Measurements from ENCODE around the gene SLC36A3.
"Not testable (repeated sequence)": the region's sequence is repeated elsewhere in the genome, so short reads cannot be mapped to it uniquely, and the experiment has no call there.

The SLC36A3 gene

GRCh38 chr5:151318850-151319732 is 15.5 kb upstream of the SLC36A3 start:
- no peaks in the 10 kb centered on the region for H3K36me3 Mint-ChIP-seq (ENCODE audit: low read depth)
- no peaks in the 10 kb centered on the region for H3K9me3 Mint-ChIP-seq
- no peaks in the 10 kb centered on the region for H3K4me1 Mint-ChIP-seq (ENCODE audit: low read depth)
- DNase-seq = no peak
- H3K27ac Mint-ChIP-seq = no peak overlapping the region
- H3K27me3 Mint-ChIP-seq = peaks cover 13% of the 10 kb centered on the region
- H3K4me3 Mint-ChIP-seq = no peak overlapping the region

DNA sequence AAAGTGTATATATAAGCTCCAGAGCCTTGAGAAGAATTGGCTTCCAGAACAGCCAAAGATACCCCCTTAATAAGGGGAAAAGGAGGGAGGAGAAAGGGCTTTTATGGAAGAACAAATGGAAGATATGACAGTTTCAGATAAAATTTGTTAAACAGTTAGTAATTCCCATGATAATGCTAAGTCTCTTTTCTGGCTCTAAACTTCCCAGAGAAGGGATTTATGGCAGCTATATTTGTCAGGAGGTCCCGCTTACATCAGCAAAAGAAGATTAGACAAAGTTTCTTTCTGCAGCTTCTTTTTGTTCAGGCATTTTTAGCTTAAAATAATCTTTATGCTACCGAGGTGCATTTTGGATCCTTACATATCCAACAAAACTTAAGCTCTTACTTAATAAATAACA is 14.3 kb upstream of the SLC36A3 start:
- Mint-ChIP-seq H3K4me3 (no peak overlapping the region), H3K36me3 (ENCODE audit: low read depth) (no peaks in the 10 kb centered on the region), H3K9me3 (no peaks in the 10 kb centered on the region), H3K27ac (no peak overlapping the region), H3K4me1 (ENCODE audit: low read depth) (no peaks in the 10 kb centered on the region), H3K27me3 (peaks cover 12% of the 10 kb centered on the region)
- no peak for DNase-seq

- DNase-seq = peak; percentile 62
- H3K4me1 Mint-ChIP-seq (ENCODE audit: low read depth) = no peaks in the 10 kb centered on the region
- H3K27me3 Mint-ChIP-seq = peaks cover 15% of the 10 kb centered on the region
- no peak overlapping the region for H3K4me3 Mint-ChIP-seq
- peaks cover 5% of the 10 kb centered on the region for H3K9me3 Mint-ChIP-seq
- H3K27ac Mint-ChIP-seq = no peak overlapping the region
- no peaks in the 10 kb centered on the region for H3K36me3 Mint-ChIP-seq (ENCODE audit: low read depth)
These were observed 12.5 kb upstream of the SLC36A3 start for GRCh38 chr5:151315998-151316597.

- H3K4me3 Mint-ChIP-seq = no peak overlapping the region
- no peaks in the 10 kb centered on the region for H3K4me1 Mint-ChIP-seq (ENCODE audit: low read depth)
- H3K27ac Mint-ChIP-seq = no peak overlapping the region
- H3K9me3 Mint-ChIP-seq = peaks cover 11% of the 10 kb centered on the region
- no peak for DNase-seq
- no peaks in the 10 kb centered on the region for H3K36me3 Mint-ChIP-seq (ENCODE audit: low read depth)
- peaks cover 20% of the 10 kb centered on the region for H3K27me3 Mint-ChIP-seq
These were observed 9.8 kb upstream of the SLC36A3 start for GRCh38 chr5:151313357-151313756.

DNA sequence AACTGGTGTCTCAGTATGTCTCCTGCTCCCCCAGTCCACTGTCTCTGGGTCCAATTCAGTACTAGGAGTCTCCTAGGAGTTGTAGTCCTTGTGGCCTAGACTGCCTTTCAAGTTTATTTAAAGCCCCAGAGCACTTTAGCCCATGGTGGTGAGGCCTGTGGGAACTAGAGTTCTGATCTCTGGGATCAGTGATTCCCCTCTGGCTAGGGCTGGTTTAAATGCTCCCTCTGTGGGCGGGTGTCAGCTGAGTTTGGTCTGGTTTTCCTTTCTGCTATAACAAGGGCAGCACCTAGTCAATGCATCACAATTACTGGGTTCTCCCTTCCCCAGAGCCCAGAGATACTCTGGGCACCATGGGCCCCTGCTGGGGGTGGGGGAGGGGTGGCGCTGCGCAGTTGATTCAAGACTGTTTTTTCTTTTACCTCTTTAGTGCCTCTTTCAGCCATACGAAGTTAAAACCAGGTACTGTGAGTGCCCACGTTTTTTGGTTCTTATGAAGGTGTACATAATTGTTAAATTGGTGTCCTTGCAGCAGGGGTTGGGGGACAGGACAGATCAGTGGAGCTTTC is 9.3 kb upstream of the SLC36A3 start:
- no peaks in the 10 kb centered on the region for H3K36me3 Mint-ChIP-seq (ENCODE audit: low read depth)
- peaks cover 20% of the 10 kb centered on the region for H3K27me3 Mint-ChIP-seq
- no peak overlapping the region for H3K27ac Mint-ChIP-seq
- H3K9me3 Mint-ChIP-seq = peaks cover 11% of the 10 kb centered on the region
- no peak overlapping the region for H3K4me3 Mint-ChIP-seq
- H3K4me1 Mint-ChIP-seq (ENCODE audit: low read depth) = no peaks in the 10 kb centered on the region
- DNase-seq = no peak

DNA sequence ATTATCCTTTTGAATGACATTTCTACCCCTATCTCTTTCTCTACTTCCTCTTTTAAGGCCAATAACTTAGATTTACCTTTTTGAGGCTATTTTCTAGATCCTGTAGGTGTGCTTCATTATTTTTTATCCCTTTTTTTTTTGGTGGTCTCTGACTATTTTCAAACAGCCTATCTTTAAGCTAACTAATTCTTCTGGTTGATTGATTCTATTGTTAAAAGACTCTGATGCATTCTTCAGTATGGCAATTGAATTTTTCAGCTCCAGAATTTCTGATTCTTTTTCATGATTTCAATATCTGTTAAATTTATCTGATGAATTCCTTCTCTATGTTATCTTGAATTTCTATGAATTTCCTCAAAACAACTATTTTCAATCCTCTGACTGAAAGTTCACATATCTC is 7.4 kb upstream of the SLC36A3 start:
- H3K4me1 Mint-ChIP-seq (ENCODE audit: low read depth) = no peaks in the 10 kb centered on the region
- no peak overlapping the region for H3K27ac Mint-ChIP-seq
- no peak overlapping the region for H3K4me3 Mint-ChIP-seq
- no peaks in the 10 kb centered on the region for H3K36me3 Mint-ChIP-seq (ENCODE audit: low read depth)
- H3K27me3 Mint-ChIP-seq = peaks cover 20% of the 10 kb centered on the region
- H3K9me3 Mint-ChIP-seq = peaks cover 11% of the 10 kb centered on the region
- DNase-seq = no peak

DNA sequence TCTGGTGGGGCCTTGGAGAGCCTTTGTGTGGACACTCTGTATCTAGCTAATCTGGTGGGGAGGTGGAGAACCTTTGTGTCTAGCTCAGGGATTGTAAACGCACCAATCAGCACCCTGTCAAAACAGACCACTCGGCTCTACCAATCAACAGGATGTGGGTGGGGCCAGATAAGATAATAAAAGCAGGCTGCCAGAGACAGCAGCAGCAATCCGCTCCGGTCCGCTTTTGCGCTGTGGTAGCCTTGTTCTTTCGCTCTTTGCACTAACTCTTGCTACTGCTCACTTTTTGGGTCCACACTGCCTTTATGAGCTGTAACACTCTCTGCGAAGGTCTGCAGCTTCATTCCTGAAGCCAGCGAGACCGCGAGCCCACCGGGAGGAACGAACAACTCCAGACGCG is 6.3 kb upstream of the SLC36A3 start:
- Mint-ChIP-seq H3K27me3 (peaks cover 21% of the 10 kb centered on the region), H3K9me3 (peaks cover 11% of the 10 kb centered on the region)
- not testable (repeated sequence) for H3K27ac Mint-ChIP-seq; H3K4me1 Mint-ChIP-seq (ENCODE audit: low read depth); DNase-seq; H3K36me3 Mint-ChIP-seq (ENCODE audit: low read depth); H3K4me3 Mint-ChIP-seq

DNA sequence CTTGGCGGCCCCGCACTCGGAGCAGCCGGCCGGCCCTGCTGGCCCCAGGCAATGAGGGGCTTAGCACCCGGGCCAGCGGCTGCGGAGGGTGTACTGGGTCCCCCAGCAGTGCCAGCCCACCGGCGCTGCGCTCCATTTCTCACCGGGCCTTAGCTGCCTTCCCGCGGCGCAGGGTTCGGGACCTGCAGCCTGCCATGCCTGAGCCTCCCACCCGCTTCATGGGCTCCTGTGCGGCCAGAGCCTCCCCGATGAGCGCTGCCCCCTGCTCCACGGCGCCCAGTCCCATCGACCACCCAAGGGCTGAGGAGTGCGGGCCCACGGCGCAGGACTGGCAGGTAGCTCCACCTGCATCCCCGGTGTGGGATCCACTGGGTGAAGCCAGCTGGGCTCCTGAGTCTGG is 5.7 kb upstream of the SLC36A3 start:
- Mint-ChIP-seq H3K27me3 (peaks cover 18% of the 10 kb centered on the region), H3K9me3 (peaks cover 11% of the 10 kb centered on the region)
- H3K4me3 Mint-ChIP-seq; H3K36me3 Mint-ChIP-seq (ENCODE audit: low read depth); DNase-seq; H3K27ac Mint-ChIP-seq; H3K4me1 Mint-ChIP-seq (ENCODE audit: low read depth): not testable (repeated sequence)

DNA sequence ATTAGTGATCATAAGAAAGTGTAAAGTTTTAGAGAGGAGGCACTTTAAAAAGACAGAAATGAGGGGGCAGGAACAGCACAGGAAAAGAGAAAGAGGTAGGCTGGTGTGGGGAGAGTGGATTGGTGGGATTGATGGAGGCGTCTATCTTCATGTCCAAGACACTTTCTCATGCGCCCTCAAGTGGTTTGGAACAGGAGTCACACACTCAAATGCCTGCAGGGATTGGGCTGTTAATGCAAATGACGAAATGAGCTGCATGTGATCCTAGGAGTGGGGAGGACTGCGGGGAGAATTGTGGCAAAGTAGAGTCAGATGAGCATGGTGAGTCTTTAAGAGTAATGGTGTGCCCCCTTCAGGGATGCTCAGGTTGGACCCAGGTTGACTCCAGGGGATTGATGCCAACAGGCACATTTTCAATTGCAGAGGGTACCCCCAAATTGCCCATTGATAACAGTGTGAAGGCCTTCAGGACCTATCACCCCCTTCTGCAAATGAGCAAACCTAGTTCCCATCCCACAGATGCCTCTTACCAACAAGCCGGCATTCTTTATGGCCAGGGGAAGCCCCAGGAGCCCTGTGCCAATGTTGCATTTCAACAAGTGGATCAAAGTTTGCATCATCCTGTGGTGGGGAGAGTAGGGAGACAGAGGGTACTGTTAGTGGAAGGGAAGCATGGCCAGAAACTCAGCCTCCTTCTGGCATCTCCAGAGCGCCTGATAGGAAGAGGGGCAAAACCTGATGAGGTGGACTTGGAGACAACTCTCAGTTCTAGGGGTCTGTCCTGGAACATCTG is 5.3 kb downstream of the SLC36A3 start:
- Mint-ChIP-seq H3K4me1 (ENCODE audit: low read depth) (no peaks in the 10 kb centered on the region), H3K27me3 (peaks cover 28% of the 10 kb centered on the region), H3K4me3 (no peak overlapping the region), H3K27ac (no peak overlapping the region), H3K36me3 (ENCODE audit: low read depth) (no peaks in the 10 kb centered on the region), H3K9me3 (no peaks in the 10 kb centered on the region)
- no peak for DNase-seq

- no peak for DNase-seq
- Mint-ChIP-seq H3K27ac (no peak overlapping the region), H3K27me3 (peaks cover 19% of the 10 kb centered on the region), H3K4me1 (ENCODE audit: low read depth) (no peaks in the 10 kb centered on the region), H3K4me3 (no peak overlapping the region), H3K36me3 (ENCODE audit: low read depth) (no peaks in the 10 kb centered on the region), H3K9me3 (no peaks in the 10 kb centered on the region)
These were observed 6.6 kb downstream of the SLC36A3 start for GRCh38 chr5:151296974-151297373.

- Mint-ChIP-seq H3K9me3 (no peaks in the 10 kb centered on the region), H3K36me3 (ENCODE audit: low read depth) (no peaks in the 10 kb centered on the region), H3K27ac (no peak overlapping the region), H3K27me3 (peaks cover 16% of the 10 kb centered on the region), H3K4me3 (no peak overlapping the region), H3K4me1 (ENCODE audit: low read depth) (no peaks in the 10 kb centered on the region)
- DNase-seq = no peak
These were observed 7.1 kb downstream of the SLC36A3 start for GRCh38 chr5:151296478-151296830.

DNA sequence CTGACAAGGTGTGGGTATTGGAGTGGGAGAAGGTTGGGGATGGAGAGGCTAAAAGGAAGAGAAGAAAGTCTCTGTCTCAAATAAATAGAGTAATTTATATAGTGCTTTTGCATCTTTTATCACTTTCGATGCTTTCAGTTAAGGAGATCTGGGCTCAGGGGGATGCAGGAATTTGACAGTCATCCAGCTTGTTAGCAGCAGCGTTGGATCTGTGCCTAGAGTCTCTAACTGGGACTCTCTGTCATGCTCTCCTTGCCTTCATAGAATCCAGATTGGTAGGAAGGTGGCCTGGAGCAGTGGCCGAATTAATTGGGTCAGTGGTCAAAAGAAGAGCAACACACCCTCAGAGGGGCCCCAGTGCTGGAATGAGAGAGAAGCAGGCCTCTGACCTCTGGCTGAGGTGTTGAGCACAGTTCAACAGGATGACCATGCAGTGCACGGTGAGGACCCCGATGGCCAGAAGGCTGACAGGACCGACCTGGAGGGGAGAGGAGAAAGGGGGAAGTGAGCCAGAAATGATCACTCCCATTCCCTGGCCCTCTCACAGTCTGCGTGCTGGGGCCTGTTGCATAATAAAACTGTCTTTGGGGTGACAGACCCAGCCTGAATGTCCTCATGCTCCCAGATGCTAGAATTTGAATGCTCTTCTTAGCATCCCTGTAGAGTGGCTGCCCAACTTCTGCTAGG is 7.6 kb downstream of the SLC36A3 start:
- Mint-ChIP-seq H3K27me3 (peaks cover 10% of the 10 kb centered on the region), H3K36me3 (ENCODE audit: low read depth) (no peaks in the 10 kb centered on the region), H3K4me1 (ENCODE audit: low read depth) (no peaks in the 10 kb centered on the region), H3K4me3 (no peak overlapping the region), H3K27ac (no peak overlapping the region), H3K9me3 (no peaks in the 10 kb centered on the region)
- no peak for DNase-seq

DNA sequence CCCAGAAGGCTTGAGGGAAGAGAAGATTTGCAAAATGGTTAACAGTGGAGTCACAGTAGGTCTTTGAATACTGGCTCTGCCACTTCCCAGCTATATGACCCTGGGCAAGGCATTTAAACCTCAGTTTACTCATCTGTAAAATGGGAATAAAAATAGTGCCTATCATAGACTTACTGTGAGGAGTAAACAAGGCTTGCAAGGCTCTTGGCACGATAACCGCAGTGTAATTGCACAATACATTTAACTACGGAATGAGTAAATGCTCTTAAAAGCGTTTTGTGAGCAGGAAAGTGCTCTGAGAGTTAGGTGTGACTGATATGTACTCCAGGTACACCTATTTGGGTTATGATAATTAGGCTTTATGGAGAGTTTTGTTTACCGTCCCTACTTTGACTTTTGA is 8.4 kb downstream of the SLC36A3 start:
- Mint-ChIP-seq H3K27ac (no peak overlapping the region), H3K9me3 (no peaks in the 10 kb centered on the region), H3K4me1 (ENCODE audit: low read depth) (no peaks in the 10 kb centered on the region), H3K27me3 (peaks cover 10% of the 10 kb centered on the region), H3K36me3 (ENCODE audit: low read depth) (no peaks in the 10 kb centered on the region), H3K4me3 (no peak overlapping the region)
- no peak for DNase-seq

DNA sequence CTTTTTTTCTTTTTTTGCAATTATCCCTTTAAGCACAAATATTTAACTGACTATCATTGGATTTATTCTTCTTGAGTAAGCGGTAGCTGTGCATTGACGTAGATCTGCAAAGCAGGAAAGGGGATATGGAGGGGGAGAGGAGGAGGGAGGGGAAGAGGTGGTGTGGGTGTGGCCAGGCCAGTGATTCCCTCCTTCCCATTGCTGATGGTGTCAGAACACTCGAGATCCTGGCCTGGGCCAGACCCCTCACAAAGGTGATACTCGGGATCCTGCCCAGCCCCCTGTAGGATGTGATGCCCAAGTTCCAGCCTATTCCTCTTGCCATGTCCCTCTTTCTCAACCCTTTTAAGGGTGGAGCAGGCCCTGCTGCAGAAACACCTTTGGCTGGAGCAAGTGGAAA is 9.9 kb downstream of the SLC36A3 start:
- no peaks in the 10 kb centered on the region for H3K9me3 Mint-ChIP-seq
- H3K4me1 Mint-ChIP-seq (ENCODE audit: low read depth) = no peaks in the 10 kb centered on the region
- H3K36me3 Mint-ChIP-seq (ENCODE audit: low read depth) = no peaks in the 10 kb centered on the region
- peaks cover 6% of the 10 kb centered on the region for H3K27me3 Mint-ChIP-seq
- H3K27ac Mint-ChIP-seq = no peak overlapping the region
- H3K4me3 Mint-ChIP-seq = no peak overlapping the region
- no peak for DNase-seq
